ENCODE measurements around the gene DISP2. TPM values are rescaled to one million over a fixed set of nuclear protein-coding genes. Genes with fewer than 3 reads are reported as not detected.
A peak's percentile ranks its signal among the peaks of the same experiment; 100 is the strongest.

The DISP2 gene
- total RNA-seq, 1 experiment from 2014 or later = 4.6 TPM

- no peaks in the 10 kb centered on the region for H3K4me1 Mint-ChIP-seq (ENCODE audit: low read depth, unreplicated experiment)
- Histone ChIP-seq H3K36me3 (ENCODE audit: control insufficient read depth, insufficient read depth, low read length) (no peaks in the 10 kb centered on the region), H3K4me1 (no peaks in the 10 kb centered on the region), H3K4me3 (ENCODE audit: low read depth, low read length) (no peak overlapping the region), H3K9me3 (no peaks in the 10 kb centered on the region), H3K27me3 (replicated peaks; ENCODE audit: control insufficient read depth, insufficient read depth, low read length) (no peaks in the 10 kb centered on the region)
- peaks cover 15% of the 10 kb centered on the region for H3K36me3 Mint-ChIP-seq (ENCODE audit: insufficient read depth, unreplicated experiment)
- no peaks in the 10 kb centered on the region for H3K27me3 Mint-ChIP-seq (ENCODE audit: insufficient read depth, unreplicated experiment)
- no peaks in the 10 kb centered on the region for H3K9me3 Mint-ChIP-seq (ENCODE audit: unreplicated experiment)
- no peak overlapping the region for H3K27ac Mint-ChIP-seq (ENCODE audit: unreplicated experiment)
- ChIA-PET CTCF (interaction anchor here (0.6 to 1.0 kb wide), 3 partner anchors 22 to 314 kb away, joined by 3 to 5 read pairs (median 5); no protein-coding TSS in a partner anchor), POLR2A (no interaction called here)
- TF ChIP-seq, protein P1, sequence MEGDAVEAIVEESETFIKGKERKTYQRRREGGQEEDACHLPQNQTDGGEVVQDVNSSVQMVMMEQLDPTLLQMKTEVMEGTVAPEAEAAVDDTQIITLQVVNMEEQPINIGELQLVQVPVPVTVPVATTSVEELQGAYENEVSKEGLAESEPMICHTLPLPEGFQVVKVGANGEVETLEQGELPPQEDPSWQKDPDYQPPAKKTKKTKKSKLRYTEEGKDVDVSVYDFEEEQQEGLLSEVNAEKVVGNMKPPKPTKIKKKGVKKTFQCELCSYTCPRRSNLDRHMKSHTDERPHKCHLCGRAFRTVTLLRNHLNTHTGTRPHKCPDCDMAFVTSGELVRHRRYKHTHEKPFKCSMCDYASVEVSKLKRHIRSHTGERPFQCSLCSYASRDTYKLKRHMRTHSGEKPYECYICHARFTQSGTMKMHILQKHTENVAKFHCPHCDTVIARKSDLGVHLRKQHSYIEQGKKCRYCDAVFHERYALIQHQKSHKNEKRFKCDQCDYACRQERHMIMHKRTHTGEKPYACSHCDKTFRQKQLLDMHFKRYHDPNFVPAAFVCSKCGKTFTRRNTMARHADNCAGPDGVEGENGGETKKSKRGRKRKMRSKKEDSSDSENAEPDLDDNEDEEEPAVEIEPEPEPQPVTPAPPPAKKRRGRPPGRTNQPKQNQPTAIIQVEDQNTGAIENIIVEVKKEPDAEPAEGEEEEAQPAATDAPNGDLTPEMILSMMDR (IDR thresholded peaks at IDR 0.05; ENCODE audit: insufficient read depth in 1 of 2, low read depth in 1 of 2, low read length in 1 of 2, severe bottlenecking in 1 of 2, unreplicated experiment in 1 of 2) = no peak
- H3K4me3 Mint-ChIP-seq (ENCODE audit: unreplicated experiment) = no peak overlapping the region
- no TSS peak for BruUV-seq (replicated peaks)
- intact Hi-C loops (cut with micrococcal nuclease; ENCODE audit: unreplicated experiment) = no loop called here
- no peak for DNase-seq
Observed at GRCh38 chr15:40399370-40399769, 41.4 kb downstream of the DISP2 start.

GRCh38 chr15:40405501-40406381, 47.7 kb downstream of the DISP2 start, which contains the start of gene IVD:
Gene IVD (plus strand): TSS chr15:40405795. CDS start chr15:40405828, 33 bp downstream.
- no TSS peak for BruUV-seq (replicated peaks)

More at GRCh38 chr15:40405501-40406381, 47.7 kb downstream of the DISP2 start, which contains the start of gene IVD:
- H3K27me3 ChIP-seq (replicated peaks; ENCODE audit: control insufficient read depth, insufficient read depth, low read length) = no peaks in the 10 kb centered on the region
- no peaks in the 10 kb centered on the region for H3K27me3 Mint-ChIP-seq (ENCODE audit: insufficient read depth, unreplicated experiment)
- no peaks in the 10 kb centered on the region for H3K4me1 Mint-ChIP-seq (ENCODE audit: low read depth, unreplicated experiment)
- POLR2A ChIA-PET = interaction anchor here (1.4 to 1.5 kb wide), 2 partner anchors 8 to 23 kb away, joined by 4 to 8 read pairs; partner anchors contain the start of gene KNSTRN
- peaks cover 24% of the 10 kb centered on the region for H3K36me3 Mint-ChIP-seq (ENCODE audit: insufficient read depth, unreplicated experiment)
- no peaks in the 10 kb centered on the region; the same call in none of the 2 replicates for H3K36me3 ChIP-seq (ENCODE audit: control insufficient read depth, insufficient read depth, low read length)
- no peaks in the 10 kb centered on the region for H3K9me3 Mint-ChIP-seq (ENCODE audit: unreplicated experiment)
- intact Hi-C loops (cut with micrococcal nuclease; ENCODE audit: unreplicated experiment) = loop anchor here (2.0 to 10.0 kb wide), 2 partner anchors 23 to 61 kb away; partner anchors contain the start of genes CCDC9B and KNSTRN
- H3K4me1 ChIP-seq = 0 out of 2 replicates have a peak, but pooled peaks cover 10% of the 10 kb centered on the region
- CTCF ChIA-PET = interaction anchor here (0.7 to 1.5 kb wide), 7 partner anchors 8 to 126 kb away, joined by 3 to 7 read pairs (median 5); partner anchors contain the start of gene INAFM2
- no peaks in the 10 kb centered on the region for H3K9me3 ChIP-seq
- peak; percentile 93 to 95 for DNase-seq
- TF ChIP-seq, protein P1 (IDR thresholded peaks at IDR 0.05; ENCODE audit: insufficient read depth in 1 of 2, low read depth in 1 of 2, low read length in 1 of 2, severe bottlenecking in 1 of 2, unreplicated experiment in 1 of 2) = no peak
- peak within 1 kb of the TSS; percentile 72 for H3K27ac Mint-ChIP-seq (ENCODE audit: unreplicated experiment)
- H3K4me3 ChIP-seq (ENCODE audit: low read depth, low read length) = peak within 1 kb of the TSS; percentile 65
- peak within 1 kb of the TSS; percentile 82 for H3K4me3 Mint-ChIP-seq (ENCODE audit: unreplicated experiment)
